Testis (tissue), 3 donors: ENCODE results near the gene PPP1R7. TPM values are rescaled to one million over a fixed set of nuclear protein-coding genes. Genes with fewer than 3 reads are reported as not detected.

Source experiments
- DNase-seq: peaks from one replicate; pipeline ENCODE4 v3.0.0-alpha.2; 2019
- H3K27ac ChIP-seq, 2 donors: fragments of 200-600 bp; sonication (generic); one replicate each; pipeline ENCODE4 v1.5.1; 2019
- H3K27me3 ChIP-seq: fragments of 200-600 bp; sonication (generic); one replicate; pipeline ENCODE4 v1.5.1; 2019
- H3K36me3 ChIP-seq: fragments of 200-600 bp; sonication (generic); one replicate; pipeline ENCODE4 v1.5.1; 2017; ENCODE audit warnings: low read depth; ENCODE audit errors: missing control alignments
- H3K4me1 ChIP-seq: fragments of 200-600 bp; sonication (generic); one replicate; pipeline ENCODE4 v1.5.1; 2019
- H3K4me3 ChIP-seq, 2 donors: fragments of 200-600 bp; sonication (generic); one replicate each; pipeline ENCODE4 v1.5.1; 2017 to 2019
- H3K9me3 ChIP-seq: fragments of 200-600 bp; sonication (generic); one replicate; pipeline ENCODE4 v1.5.1; 2017
- CTCF ChIP-seq, 3 experiments: fragments of 450-650 bp in 2 of 3; fragments of 200-600 bp in 1 of 3; sonication (generic) in 1 of 3; IDR thresholded peaks; one replicate each; pipeline ENCODE4 v1.5.1; 2016 to 2019; ENCODE audit warnings: antibody characterized with exemption in 3 of 3, mild to moderate bottlenecking in 2 of 3, moderate library complexity in 1 of 3
- POLR2A ChIP-seq: fragments of 450-650 bp; IDR thresholded peaks from one replicate; pipeline ENCODE4 v1.6.1; 2017; ENCODE audit warnings: antibody characterized with exemption, mild to moderate bottlenecking, moderate library complexity
- WGBS, 2 donors: methylation state at CpG; one replicate each; pipeline ENCODE4 v1.1.5; 2018; 5-methylcytosine and 5-hydroxymethylcytosine counted together
- intact Hi-C: fragments of 100-400 bp; cut with DNase I; formaldehyde crosslinking; loops from one replicate; pipeline ENCODE4 v1.15.1; 2023; ENCODE audit warnings: low total_unique reads
- polyA plus RNA-seq: library from polyadenylated mRNA; stranded (reverse); fragments of 350-450 nt; fragmentation: Illumina TruSeq; extraction: RNeasy Lipid Tissue Mini Kit (QIAGEN cat#74804); gene quantifications from one replicate; pipeline ENCODE4 v1.2.3, GENCODE V29; 2014; ENCODE audit warnings: low read depth, low replicate concordance; ENCODE audit not compliant: insufficient read depth
- total RNA-seq, 2 donors: library from RNA; depleted of rRNA; stranded (reverse); fragments of >200 nt; gene quantifications; one replicate each; pipeline ENCODE4 v1.2.3, GENCODE V29; 2016

PPP1R7 gene
- total and polyA plus RNA-seq, 3 donors from 2014 or later, result 100 to 358 (median 139) TPM

- intact Hi-C loops, result no loop called here
- WGBS, 2 donors, result 75 to 88% methylated on average over 14 to 16 of the region's 16 CpGs
Measured at GRCh38 chr2:241225545-241225944, 75.3 kb downstream of the PPP1R7 start.

GRCh38 chr2:241225983-241226382, 75.7 kb downstream of the PPP1R7 start:
- H3K36me3 ChIP-seq, result no peaks in the 10 kb centered on the region
- 89 to 91% methylated on average over 14 to 16 of the region's 16 CpGs for WGBS, 2 donors
- no peak overlapping the region for H3K27ac ChIP-seq
- no peaks in the 10 kb centered on the region for H3K9me3 ChIP-seq
- DNase-seq, result no peak
- no peak overlapping the region for H3K4me3 ChIP-seq
- no peak for TF ChIP-seq POLR2A
- intact Hi-C loops, result no loop called here
- H3K27me3 ChIP-seq, result no peaks in the 10 kb centered on the region
- H3K4me1 ChIP-seq, result peaks cover 15% of the 10 kb centered on the region

More at GRCh38 chr2:241225545-241225944, 75.3 kb downstream of the PPP1R7 start:
- H3K4me1 ChIP-seq, result peaks cover 15% of the 10 kb centered on the region
- H3K27me3 ChIP-seq, result no peaks in the 10 kb centered on the region
- no peak overlapping the region for H3K27ac ChIP-seq
- TF ChIP-seq POLR2A, result no peak
- TF ChIP-seq CTCF (IDR thresholded peaks at IDR 0.05), result no peak
- no peak overlapping the region for H3K4me3 ChIP-seq
- no peaks in the 10 kb centered on the region for H3K9me3 ChIP-seq
- DNase-seq, result no peak
- H3K36me3 ChIP-seq, result no peaks in the 10 kb centered on the region

- H3K27me3 ChIP-seq, result no peaks in the 10 kb centered on the region
- TF ChIP-seq POLR2A, result no peak
- TF ChIP-seq CTCF (IDR thresholded peaks at IDR 0.05), result no peak
- no peak for DNase-seq
- no peaks in the 10 kb centered on the region for H3K9me3 ChIP-seq
- 80 to 88% methylated on average over 12 to 18 of the region's 19 CpGs for WGBS, 2 donors
- H3K27ac ChIP-seq, result no peak overlapping the region
- H3K4me3 ChIP-seq, result no peak overlapping the region
- no peaks in the 10 kb centered on the region for H3K36me3 ChIP-seq
- peaks cover 15% of the 10 kb centered on the region for H3K4me1 ChIP-seq
- intact Hi-C loops, result no loop called here
Measured at GRCh38 chr2:241226723-241227572, 76.7 kb downstream of the PPP1R7 start.

- no peaks in the 10 kb centered on the region for H3K36me3 ChIP-seq
- no peak for DNase-seq
Measured at GRCh38 chr2:241227594-241227993, 77.3 kb downstream of the PPP1R7 start.

More at GRCh38 chr2:241227594-241227993, 77.3 kb downstream of the PPP1R7 start:
- peaks cover 15% of the 10 kb centered on the region for H3K4me1 ChIP-seq
- no peak for TF ChIP-seq CTCF (IDR thresholded peaks at IDR 0.05)
- TF ChIP-seq POLR2A, result no peak
- intact Hi-C loops, result no loop called here
- no peaks in the 10 kb centered on the region for H3K27me3 ChIP-seq
- H3K4me3 ChIP-seq, result no peak overlapping the region
- H3K9me3 ChIP-seq, result no peaks in the 10 kb centered on the region
- H3K27ac ChIP-seq, result no peak overlapping the region
- 78 to 79% methylated on average over 8 of the region's 8 CpGs for WGBS, 2 donors
